ENCODE data around the gene SLC38A3.
A peak's percentile ranks its signal among the peaks of the same experiment; 100 is the strongest.

The SLC38A3 gene

GRCh38 chr3:50204804-50205412 is at the start of gene SLC38A3:
SLC38A3 (plus strand) TSS chr3:50205271; CDS start chr3:50214200, 8,929 bp downstream.
- DNase-seq (ENCODE audit: low read depth) = no peak

GRCh38 chr3:50155491-50155878 is 49.6 kb upstream of the SLC38A3 start:
- DNase-seq (ENCODE audit: low read depth) = no peak

- no peak for DNase-seq (ENCODE audit: low read depth)
These were observed 49.2 kb upstream of the SLC38A3 start for GRCh38 chr3:50155891-50156290.

GRCh38 chr3:50156549-50157493 is 48.2 kb upstream of the SLC38A3 start:
- DNase-seq (ENCODE audit: low read depth) = no peak

- no peak for DNase-seq (ENCODE audit: low read depth)
These were observed 47.1 kb upstream of the SLC38A3 start for GRCh38 chr3:50157827-50158529.

- DNase-seq (ENCODE audit: low read depth) = no peak
These were observed 46.4 kb upstream of the SLC38A3 start for GRCh38 chr3:50158530-50159146.

GRCh38 chr3:50160561-50160983 is 44.5 kb upstream of the SLC38A3 start:
- no peak for DNase-seq (ENCODE audit: low read depth)

GRCh38 chr3:50161320-50161719 is 43.8 kb upstream of the SLC38A3 start:
- DNase-seq (ENCODE audit: low read depth) = no peak

GRCh38 chr3:50162034-50162883 is 42.8 kb upstream of the SLC38A3 start:
- no peak for DNase-seq (ENCODE audit: low read depth)

GRCh38 chr3:50163572-50164455 is 41.3 kb upstream of the SLC38A3 start:
- DNase-seq (ENCODE audit: low read depth) = peak; percentile 93

GRCh38 chr3:50164481-50164880 is 40.6 kb upstream of the SLC38A3 start:
- DNase-seq (ENCODE audit: low read depth) = no peak

- DNase-seq (ENCODE audit: low read depth) = no peak
These were observed 39.8 kb upstream of the SLC38A3 start for GRCh38 chr3:50164984-50165909.

- no peak for DNase-seq (ENCODE audit: low read depth)
These were observed 39.0 kb upstream of the SLC38A3 start for GRCh38 chr3:50165910-50166538.

GRCh38 chr3:50166620-50167019 is 38.5 kb upstream of the SLC38A3 start:
- DNase-seq (ENCODE audit: low read depth) = no peak

GRCh38 chr3:50167069-50167840 is 37.8 kb upstream of the SLC38A3 start:
- DNase-seq (ENCODE audit: low read depth) = peak; percentile 46

- no peak for DNase-seq (ENCODE audit: low read depth)
These were observed 37.2 kb upstream of the SLC38A3 start for GRCh38 chr3:50167841-50168209.

GRCh38 chr3:50168388-50168787 is 36.7 kb upstream of the SLC38A3 start:
- DNase-seq (ENCODE audit: low read depth) = no peak

- no peak for DNase-seq (ENCODE audit: low read depth)
These were observed 36.3 kb upstream of the SLC38A3 start for GRCh38 chr3:50168791-50169190.
